Measurements from ENCODE around the gene OPCML.

The OPCML gene

GRCh38 chr11:133413703-133414102, 118.6 kb downstream of the OPCML start:
- no peaks in the 10 kb centered on the region for H3K27me3 ChIP-seq (ENCODE audit: insufficient read depth, low read length)
- no peak overlapping the region for H3K4me3 ChIP-seq (ENCODE audit: low read depth, low read length)
- no peaks in the 10 kb centered on the region for H3K4me1 ChIP-seq (ENCODE audit: control insufficient read depth, insufficient read depth, low read length, unreplicated experiment)
- no peaks in the 10 kb centered on the region for H3K79me2 ChIP-seq (ENCODE audit: control insufficient read depth, insufficient read depth, low read length, unreplicated experiment)
- H2AFZ ChIP-seq (ENCODE audit: low read length, unreplicated experiment) = no peak overlapping the region
- H3K27ac ChIP-seq (ENCODE audit: low read depth, low read length) = no peak overlapping the region
- H3K36me3 ChIP-seq (ENCODE audit: insufficient read depth, low read length) = no peaks in the 10 kb centered on the region

- H3K36me3 ChIP-seq (ENCODE audit: insufficient read depth, low read length) = no peaks in the 10 kb centered on the region
- no peaks in the 10 kb centered on the region for H3K4me1 ChIP-seq (ENCODE audit: control insufficient read depth, insufficient read depth, low read length, unreplicated experiment)
- no peak overlapping the region for H2AFZ ChIP-seq (ENCODE audit: low read length, unreplicated experiment)
- H3K79me2 ChIP-seq (ENCODE audit: control insufficient read depth, insufficient read depth, low read length, unreplicated experiment) = no peaks in the 10 kb centered on the region
- no peak overlapping the region for H3K4me3 ChIP-seq (ENCODE audit: low read depth, low read length)
- no peak overlapping the region for H3K27ac ChIP-seq (ENCODE audit: low read depth, low read length)
- no peaks in the 10 kb centered on the region for H3K27me3 ChIP-seq (ENCODE audit: insufficient read depth, low read length)
Measured at GRCh38 chr11:133409799-133410198, 122.5 kb downstream of the OPCML start.

GRCh38 chr11:133408936-133409335, 123.4 kb downstream of the OPCML start:
- Histone ChIP-seq H3K4me1 (ENCODE audit: control insufficient read depth, insufficient read depth, low read length, unreplicated experiment) (no peaks in the 10 kb centered on the region), H3K27ac (ENCODE audit: low read depth, low read length) (no peak overlapping the region), H2AFZ (ENCODE audit: low read length, unreplicated experiment) (no peak overlapping the region), H3K27me3 (ENCODE audit: insufficient read depth, low read length) (no peaks in the 10 kb centered on the region), H3K79me2 (ENCODE audit: control insufficient read depth, insufficient read depth, low read length, unreplicated experiment) (no peaks in the 10 kb centered on the region), H3K36me3 (ENCODE audit: insufficient read depth, low read length) (no peaks in the 10 kb centered on the region), H3K4me3 (ENCODE audit: low read depth, low read length) (no peak overlapping the region)

- H3K4me1 ChIP-seq (ENCODE audit: control insufficient read depth, insufficient read depth, low read length, unreplicated experiment) = no peaks in the 10 kb centered on the region
- no peak overlapping the region for H2AFZ ChIP-seq (ENCODE audit: low read length, unreplicated experiment)
- no peak overlapping the region for H3K27ac ChIP-seq (ENCODE audit: low read depth, low read length)
- H3K36me3 ChIP-seq (ENCODE audit: insufficient read depth, low read length) = no peaks in the 10 kb centered on the region
- H3K79me2 ChIP-seq (ENCODE audit: control insufficient read depth, insufficient read depth, low read length, unreplicated experiment) = no peaks in the 10 kb centered on the region
- H3K4me3 ChIP-seq (ENCODE audit: low read depth, low read length) = no peak overlapping the region
- no peaks in the 10 kb centered on the region for H3K27me3 ChIP-seq (ENCODE audit: insufficient read depth, low read length)
Measured at GRCh38 chr11:133408402-133408801, 123.9 kb downstream of the OPCML start.

- no peaks in the 10 kb centered on the region for H3K4me1 ChIP-seq (ENCODE audit: control insufficient read depth, insufficient read depth, low read length, unreplicated experiment)
- no peak overlapping the region for H3K27ac ChIP-seq (ENCODE audit: low read depth, low read length)
- H3K79me2 ChIP-seq (ENCODE audit: control insufficient read depth, insufficient read depth, low read length, unreplicated experiment) = no peaks in the 10 kb centered on the region
- H3K4me3 ChIP-seq (ENCODE audit: low read depth, low read length) = no peak overlapping the region
- H3K27me3 ChIP-seq (ENCODE audit: insufficient read depth, low read length) = no peaks in the 10 kb centered on the region
- no peak overlapping the region for H2AFZ ChIP-seq (ENCODE audit: low read length, unreplicated experiment)
- H3K36me3 ChIP-seq (ENCODE audit: insufficient read depth, low read length) = no peaks in the 10 kb centered on the region
Measured at GRCh38 chr11:133406489-133406888, 125.8 kb downstream of the OPCML start.

- Histone ChIP-seq H3K4me3 (ENCODE audit: low read depth, low read length) (no peak overlapping the region), H2AFZ (ENCODE audit: low read length, unreplicated experiment) (no peak overlapping the region), H3K79me2 (ENCODE audit: control insufficient read depth, insufficient read depth, low read length, unreplicated experiment) (no peaks in the 10 kb centered on the region)
Measured at GRCh38 chr11:133403900-133404299, 128.4 kb downstream of the OPCML start.

GRCh38 chr11:133402551-133402950, 129.8 kb downstream of the OPCML start:
- no peak overlapping the region for H3K27ac ChIP-seq (ENCODE audit: low read depth, low read length)
- H2AFZ ChIP-seq (ENCODE audit: low read length, unreplicated experiment) = no peak overlapping the region
- no peaks in the 10 kb centered on the region for H3K4me1 ChIP-seq (ENCODE audit: control insufficient read depth, insufficient read depth, low read length, unreplicated experiment)
- no peaks in the 10 kb centered on the region for H3K79me2 ChIP-seq (ENCODE audit: control insufficient read depth, insufficient read depth, low read length, unreplicated experiment)
- H3K27me3 ChIP-seq (ENCODE audit: insufficient read depth, low read length) = no peaks in the 10 kb centered on the region
- no peaks in the 10 kb centered on the region for H3K36me3 ChIP-seq (ENCODE audit: insufficient read depth, low read length)
- H3K4me3 ChIP-seq (ENCODE audit: low read depth, low read length) = no peak overlapping the region

More at GRCh38 chr11:133403900-133404299, 128.4 kb downstream of the OPCML start:
- H3K4me1 ChIP-seq (ENCODE audit: control insufficient read depth, insufficient read depth, low read length, unreplicated experiment) = no peaks in the 10 kb centered on the region
- no peak overlapping the region for H3K27ac ChIP-seq (ENCODE audit: low read depth, low read length)
- no peaks in the 10 kb centered on the region for H3K36me3 ChIP-seq (ENCODE audit: insufficient read depth, low read length)
- H3K27me3 ChIP-seq (ENCODE audit: insufficient read depth, low read length) = no peaks in the 10 kb centered on the region

GRCh38 chr11:133399855-133400625, 132.3 kb downstream of the OPCML start:
- H2AFZ ChIP-seq (ENCODE audit: low read length, unreplicated experiment) = no peak overlapping the region
- H3K27me3 ChIP-seq (ENCODE audit: insufficient read depth, low read length) = no peaks in the 10 kb centered on the region
- H3K4me1 ChIP-seq (ENCODE audit: control insufficient read depth, insufficient read depth, low read length, unreplicated experiment) = no peaks in the 10 kb centered on the region
- H3K4me3 ChIP-seq (ENCODE audit: low read depth, low read length) = no peak overlapping the region
- no peaks in the 10 kb centered on the region for H3K36me3 ChIP-seq (ENCODE audit: insufficient read depth, low read length)
- H3K79me2 ChIP-seq (ENCODE audit: control insufficient read depth, insufficient read depth, low read length, unreplicated experiment) = no peaks in the 10 kb centered on the region
- H3K27ac ChIP-seq (ENCODE audit: low read depth, low read length) = no peak overlapping the region

- no peaks in the 10 kb centered on the region for H3K4me1 ChIP-seq (ENCODE audit: control insufficient read depth, insufficient read depth, low read length, unreplicated experiment)
- no peaks in the 10 kb centered on the region for H3K36me3 ChIP-seq (ENCODE audit: insufficient read depth, low read length)
- H3K27me3 ChIP-seq (ENCODE audit: insufficient read depth, low read length) = no peaks in the 10 kb centered on the region
- no peak overlapping the region for H3K27ac ChIP-seq (ENCODE audit: low read depth, low read length)
- H3K4me3 ChIP-seq (ENCODE audit: low read depth, low read length) = no peak overlapping the region
- H2AFZ ChIP-seq (ENCODE audit: low read length, unreplicated experiment) = no peak overlapping the region
- H3K79me2 ChIP-seq (ENCODE audit: control insufficient read depth, insufficient read depth, low read length, unreplicated experiment) = no peaks in the 10 kb centered on the region
Measured at GRCh38 chr11:133399294-133399693, 133.0 kb downstream of the OPCML start.

- no peak overlapping the region for H3K4me3 ChIP-seq (ENCODE audit: low read depth, low read length)
- no peaks in the 10 kb centered on the region for H3K36me3 ChIP-seq (ENCODE audit: insufficient read depth, low read length)
- H3K79me2 ChIP-seq (ENCODE audit: control insufficient read depth, insufficient read depth, low read length, unreplicated experiment) = no peaks in the 10 kb centered on the region
- no peak overlapping the region for H2AFZ ChIP-seq (ENCODE audit: low read length, unreplicated experiment)
- no peaks in the 10 kb centered on the region for H3K4me1 ChIP-seq (ENCODE audit: control insufficient read depth, insufficient read depth, low read length, unreplicated experiment)
- H3K27ac ChIP-seq (ENCODE audit: low read depth, low read length) = no peak overlapping the region
- H3K27me3 ChIP-seq (ENCODE audit: insufficient read depth, low read length) = no peaks in the 10 kb centered on the region
Measured at GRCh38 chr11:133390803-133391202, 141.5 kb downstream of the OPCML start.

GRCh38 chr11:133388975-133389568, 143.2 kb downstream of the OPCML start:
- Histone ChIP-seq H3K36me3 (ENCODE audit: insufficient read depth, low read length) (no peaks in the 10 kb centered on the region), H3K4me3 (ENCODE audit: low read depth, low read length) (no peak overlapping the region), H3K27me3 (ENCODE audit: insufficient read depth, low read length) (no peaks in the 10 kb centered on the region), H3K4me1 (ENCODE audit: control insufficient read depth, insufficient read depth, low read length, unreplicated experiment) (no peaks in the 10 kb centered on the region), H3K27ac (ENCODE audit: low read depth, low read length) (no peak overlapping the region), H3K79me2 (ENCODE audit: control insufficient read depth, insufficient read depth, low read length, unreplicated experiment) (no peaks in the 10 kb centered on the region), H2AFZ (ENCODE audit: low read length, unreplicated experiment) (no peak overlapping the region)
